Measurements from ENCODE around the gene SLC25A23.

GRCh38 chr19:6455924-6456323 lies 3.7 kb downstream of the SLC25A23 start:
- TF ChIP-seq POLR2A (IDR thresholded peaks at IDR 0.05) (no peak), CTCF (IDR thresholded peaks at IDR 0.05) (no peak), EP300 (IDR thresholded peaks at IDR 0.05) (no peak)
